Stimulated activated CD4-positive, alpha-beta T cell treated with anti-CD3 and anti-CD28 coated beads, Interleukin-15, amount 100 ng/mL, for 48 hours (primary cell): ENCODE data around the gene SCN7A.
"Not testable (repeated sequence)": the region's sequence is repeated elsewhere in the genome, so short reads cannot be mapped to it uniquely, and the experiment has no call there.

Experiments used
- DNase-seq, 2 donors: peaks; one replicate each; pipeline ENCODE4 v3.0.0-alpha.2; 2020; ENCODE audit warnings: low read depth in 2 of 2

The SCN7A gene

DNA sequence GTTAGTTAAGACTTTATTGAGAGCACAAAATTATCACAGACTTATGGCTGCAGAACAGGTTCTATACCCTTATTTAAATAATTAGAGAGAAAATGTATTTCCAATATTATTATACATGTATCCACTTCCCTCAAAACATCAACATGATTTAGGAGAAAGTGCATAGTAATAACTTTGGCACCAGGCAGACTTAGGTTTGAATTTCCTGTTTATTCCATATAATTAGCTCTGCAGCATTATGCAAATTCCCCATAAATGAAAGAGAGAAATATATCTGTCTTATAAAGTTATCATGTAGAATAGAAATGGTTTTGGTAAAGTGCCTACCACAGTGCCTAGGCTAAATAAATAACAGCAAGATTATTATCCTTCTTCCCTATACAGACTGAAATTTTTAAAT, 133.6 kb downstream of the SCN7A start:
- DNase-seq: no peak

DNA sequence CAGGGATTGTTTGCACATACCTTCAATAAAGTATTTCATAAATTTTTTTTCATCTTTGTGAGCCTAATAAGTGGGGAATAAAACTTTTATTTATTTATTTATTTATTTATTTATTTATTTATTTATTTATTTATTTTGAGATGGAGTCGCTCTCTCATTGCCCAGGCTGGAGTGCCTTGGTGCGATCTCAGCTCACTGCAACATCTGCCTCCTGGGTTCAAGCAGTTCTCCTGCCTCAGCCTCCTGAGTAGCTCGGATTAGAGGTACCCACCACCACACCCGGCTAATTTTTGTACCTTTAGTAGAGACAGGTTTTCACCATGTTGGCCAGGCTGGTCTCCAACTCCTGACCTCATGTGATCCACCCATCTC, 136.1 kb downstream of the SCN7A start:
- not testable (repeated sequence) for DNase-seq

DNA sequence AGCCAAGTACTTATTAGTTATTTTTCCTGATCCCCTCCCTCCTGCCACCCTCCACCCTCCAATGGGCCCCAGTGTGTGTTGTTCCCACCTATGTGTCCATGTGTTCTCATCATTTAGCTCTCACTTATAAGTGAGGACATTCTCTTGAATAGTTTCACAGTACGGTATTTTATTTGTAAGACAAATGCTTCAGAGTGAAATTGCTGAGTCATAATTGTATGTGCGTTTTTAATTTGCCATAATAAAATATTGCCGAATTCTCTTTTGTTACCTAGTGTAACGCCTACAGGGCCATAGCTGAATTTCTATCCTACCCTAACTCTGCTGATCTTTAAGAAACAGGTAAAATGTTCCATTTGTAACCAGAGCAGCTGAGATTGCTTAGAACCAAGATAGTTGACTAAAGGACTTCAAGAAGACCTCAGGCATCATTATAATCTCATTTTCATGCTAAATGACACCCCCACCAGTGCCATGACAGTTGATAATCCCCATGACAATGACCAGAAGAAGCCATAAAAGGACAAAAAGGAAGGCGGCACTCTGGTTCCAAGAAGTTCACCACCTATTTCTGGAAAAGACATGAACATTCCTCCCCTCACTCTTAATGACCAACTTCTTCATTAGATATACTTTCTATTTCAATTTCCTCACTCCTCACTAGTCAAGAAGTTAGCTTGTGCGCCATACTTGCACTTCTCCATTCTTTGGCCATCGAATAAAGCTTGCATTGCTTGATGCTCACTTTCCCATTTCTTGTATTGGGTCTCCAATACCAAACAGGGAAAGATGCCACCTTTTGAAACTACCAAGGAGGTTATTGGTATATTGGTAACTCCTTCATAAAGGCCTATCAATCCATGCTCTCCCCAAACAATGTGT, 136.7 kb downstream of the SCN7A start:
- DNase-seq: no peak
